Activated CD8-positive, alpha-beta memory T cell treated with anti-CD3 and anti-CD28 coated beads for 48 hours (primary cell): ENCODE measurements around the gene MCOLN1.
"Not testable (repeated sequence)": the region's sequence is repeated elsewhere in the genome, so short reads cannot be mapped to it uniquely, and the experiment has no call there.

Experiments used
- DNase-seq, 3 experiments: peaks; one replicate each; pipeline ENCODE4 v3.0.0-alpha.2; 2020; ENCODE audit warnings: low read depth in 2 of 3, low spot score in 2 of 3

The MCOLN1 gene

DNA sequence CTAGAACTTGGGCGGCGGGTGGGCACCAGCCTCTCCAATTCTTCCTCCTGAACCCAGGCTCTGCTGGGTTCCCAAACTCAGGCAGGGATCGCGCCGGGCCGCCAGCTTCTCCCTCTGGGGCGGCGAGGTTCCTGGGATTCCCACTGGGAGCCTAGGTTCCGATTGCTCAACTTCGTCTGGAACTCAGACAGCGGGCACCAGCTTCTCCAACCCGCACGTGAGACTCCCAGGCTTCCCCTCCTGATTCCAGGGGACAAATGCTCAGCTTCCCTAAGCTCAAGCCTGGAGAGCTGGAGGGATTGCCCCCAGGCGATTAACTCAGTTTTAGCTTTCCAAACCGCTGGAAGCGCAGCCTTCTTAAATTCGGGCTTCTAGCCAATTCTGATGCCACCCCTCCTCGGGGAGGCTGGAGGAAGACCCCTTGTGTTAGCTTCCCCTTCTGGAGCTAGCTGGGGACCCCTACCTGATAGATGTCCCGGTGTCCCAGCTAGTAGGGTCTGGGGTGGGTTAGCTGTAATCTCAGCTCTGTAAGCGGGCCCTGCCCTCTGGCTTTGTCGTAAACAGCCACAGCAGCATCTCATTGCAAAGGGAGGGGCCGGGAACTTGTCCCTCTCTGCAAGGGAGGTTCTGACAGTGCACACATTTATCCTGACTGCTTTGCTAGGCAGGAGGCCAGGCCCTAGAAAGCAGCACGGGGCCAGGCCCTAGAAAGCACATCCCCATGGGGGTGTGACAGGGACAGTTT is 671 bp downstream of the MCOLN1 start:
- DNase-seq: no peak

GRCh38 chr19:7524523-7524922 is 2.1 kb downstream of the MCOLN1 start:
- no peak for DNase-seq

DNA sequence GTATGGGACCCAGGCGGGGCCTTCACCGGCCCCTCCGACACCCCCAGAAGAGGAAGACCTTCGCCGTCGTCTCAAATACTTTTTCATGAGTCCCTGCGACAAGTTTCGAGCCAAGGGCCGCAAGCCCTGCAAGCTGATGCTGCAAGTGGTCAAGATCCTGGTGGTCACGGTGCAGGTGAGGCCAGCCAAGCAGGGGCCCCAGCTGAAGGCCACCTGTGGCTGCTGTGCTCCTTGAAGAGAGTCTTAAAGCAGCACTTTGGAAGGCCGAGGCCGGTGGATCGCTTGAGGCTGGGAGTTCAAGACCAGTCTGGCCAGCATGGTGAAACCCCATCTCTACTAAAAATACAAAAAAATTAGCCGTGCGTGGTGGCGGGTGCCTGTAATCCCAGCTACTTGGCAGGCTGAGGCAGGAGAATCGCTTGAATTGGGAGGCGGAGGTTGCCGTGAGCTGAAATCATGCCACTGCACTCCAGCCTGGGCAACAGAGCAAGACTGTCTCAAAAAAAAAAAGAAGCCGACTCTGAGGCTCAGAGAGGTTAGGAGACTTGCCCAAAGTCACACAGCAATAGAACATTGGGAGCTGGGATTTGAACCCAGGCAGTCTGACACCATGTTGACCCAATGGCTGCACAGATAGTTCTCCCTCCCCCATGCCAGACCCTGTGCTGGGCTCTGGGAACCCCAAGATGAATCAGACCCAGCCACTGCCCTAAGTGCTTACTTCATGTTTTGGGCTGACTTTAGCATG is 2.7 kb downstream of the MCOLN1 start:
- no peak for DNase-seq

DNA sequence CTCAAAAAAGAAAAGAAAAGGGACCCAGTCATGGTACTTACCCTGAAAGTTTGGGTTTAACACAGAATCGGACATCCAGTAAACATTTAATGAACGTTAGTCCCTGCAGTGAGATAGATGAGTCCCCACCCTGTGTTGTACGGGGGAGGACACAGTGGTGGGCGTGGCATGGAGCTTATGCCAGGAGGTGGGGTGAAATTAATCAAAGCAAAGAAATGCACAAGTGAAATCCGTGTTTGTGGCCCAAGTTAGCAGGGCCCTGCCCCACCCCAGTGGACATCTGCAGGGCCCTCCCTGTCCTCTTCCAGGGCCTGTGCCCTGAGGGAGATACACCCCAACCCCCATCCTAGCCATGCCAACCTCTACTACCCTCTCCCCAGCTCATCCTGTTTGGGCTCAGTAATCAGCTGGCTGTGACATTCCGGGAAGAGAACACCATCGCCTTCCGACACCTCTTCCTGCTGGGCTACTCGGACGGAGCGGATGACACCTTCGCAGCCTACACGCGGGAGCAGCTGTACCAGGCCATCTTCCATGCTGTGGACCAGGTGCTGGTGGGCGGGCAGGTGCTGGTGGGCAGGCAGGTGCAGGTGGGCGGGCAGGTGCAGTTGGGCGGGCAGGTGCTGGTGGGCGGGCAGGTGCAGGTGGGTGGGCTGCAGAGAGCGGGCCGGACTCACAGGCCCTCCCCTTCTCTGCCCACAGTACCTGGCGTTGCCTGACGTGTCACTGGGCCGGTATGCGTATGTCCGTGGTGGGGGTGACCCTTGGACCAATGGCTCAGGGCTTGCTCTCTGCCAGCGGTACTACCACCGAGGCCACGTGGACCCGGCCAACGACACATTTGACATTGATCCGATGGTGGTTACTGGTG is 3.9 kb downstream of the MCOLN1 start:
- no peak for DNase-seq

GRCh38 chr19:7527516-7528191 is 5.2 kb downstream of the MCOLN1 start:
- DNase-seq: no peak

GRCh38 chr19:7528192-7528519 is 5.7 kb downstream of the MCOLN1 start:
- DNase-seq: no peak

GRCh38 chr19:7528522-7529245 is 6.3 kb downstream of the MCOLN1 start:
- no peak for DNase-seq

- DNase-seq: no peak
These were observed 6.8 kb downstream of the MCOLN1 start for GRCh38 chr19:7529246-7529600.

GRCh38 chr19:7529610-7530490 is 7.4 kb downstream of the MCOLN1 start:
- DNase-seq: no peak

DNA sequence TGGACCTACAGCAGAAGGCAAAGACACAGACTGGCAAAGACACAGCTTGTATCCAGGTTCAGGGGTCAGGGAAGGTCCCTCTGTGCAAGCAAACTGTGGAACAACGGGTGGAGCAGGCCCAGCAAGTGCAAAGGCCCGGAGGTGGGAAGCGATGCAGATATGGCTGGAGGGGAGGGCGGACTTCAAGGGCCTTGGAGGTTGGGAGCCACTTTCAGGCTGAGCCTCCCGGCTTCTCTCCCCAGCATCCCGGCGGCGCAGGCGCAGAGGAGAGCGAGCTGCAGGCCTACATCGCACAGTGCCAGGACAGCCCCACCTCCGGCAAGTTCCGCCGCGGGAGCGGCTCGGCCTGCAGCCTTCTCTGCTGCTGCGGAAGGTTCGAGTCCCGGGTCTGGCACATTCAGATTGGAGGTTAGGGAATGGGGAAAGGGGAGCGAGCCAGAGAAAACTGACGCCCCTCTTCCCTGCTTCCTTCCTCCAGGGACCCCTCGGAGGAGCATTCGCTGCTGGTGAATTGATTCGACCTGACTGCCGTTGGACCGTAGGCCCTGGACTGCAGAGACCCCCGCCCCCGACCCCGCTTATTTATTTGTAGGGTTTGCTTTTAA is 11.0 kb downstream of the MCOLN1 start:
- no peak for DNase-seq

DNA sequence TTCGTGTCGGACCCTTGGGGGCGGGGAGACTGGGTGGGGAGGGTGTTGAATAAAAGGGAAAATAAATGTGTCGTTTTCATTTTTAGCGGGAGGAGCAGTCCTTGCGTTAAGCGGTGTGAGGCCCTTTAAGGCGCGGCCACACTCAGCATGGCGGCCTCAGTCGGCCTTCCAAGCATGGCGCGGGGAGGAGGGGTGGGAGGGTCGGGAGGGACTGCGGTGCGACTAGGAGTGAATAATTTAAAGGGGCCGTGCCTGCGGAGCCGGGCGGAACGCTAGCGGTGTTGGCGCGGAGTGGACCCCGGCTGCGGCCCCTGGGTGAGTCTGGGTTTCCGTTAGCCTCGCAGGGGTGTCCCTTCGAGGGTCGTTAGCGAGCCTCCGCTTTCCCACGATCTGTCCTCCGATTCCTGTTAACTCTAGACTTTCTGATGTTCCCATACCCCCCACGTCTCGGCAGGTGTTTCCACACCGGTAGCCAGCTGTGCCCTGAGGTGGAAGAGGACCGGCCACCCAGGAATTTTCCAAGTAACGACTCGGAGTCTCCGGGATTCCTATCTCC is 11.6 kb downstream of the MCOLN1 start:
- DNase-seq: peak; percentile 54 to 69 (median 62)

- peak in 2 of 3 experiments; percentile 23 to 25 for DNase-seq
These were observed 12.2 kb downstream of the MCOLN1 start for GRCh38 chr19:7534531-7535046.

- peak; percentile 84 to 90 (median 87) for DNase-seq
These were observed 12.9 kb downstream of the MCOLN1 start, which contains the start of gene PNPLA6 for GRCh38 chr19:7535047-7535997. TSS of gene PNPLA6 (plus strand) at chr19:7535717. CDS start at chr19:7535789, 72 bp downstream.

GRCh38 chr19:7535998-7536695 is 13.7 kb downstream of the MCOLN1 start:
- no peak for DNase-seq

DNA sequence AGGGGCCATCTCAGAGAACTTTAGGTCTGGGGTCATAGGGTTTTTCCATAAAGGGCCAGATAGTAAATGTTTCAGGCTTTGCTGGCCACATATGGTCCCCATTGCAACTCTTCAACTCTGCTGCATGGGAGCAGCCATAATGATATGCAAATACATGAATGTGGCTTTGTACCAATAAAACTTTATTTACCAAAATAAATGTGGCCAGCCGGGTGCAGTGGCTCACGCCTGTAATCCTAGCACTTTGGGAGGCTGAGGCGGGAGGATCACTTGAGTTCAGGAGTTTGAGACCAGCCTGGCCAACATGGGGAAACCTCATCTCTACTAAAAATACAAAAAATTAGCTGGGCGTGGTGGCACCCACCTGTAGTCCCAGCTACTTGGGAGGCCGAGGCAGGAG is 16.6 kb downstream of the MCOLN1 start:
- DNase-seq: not testable (repeated sequence)

- no peak for DNase-seq
These were observed 17.5 kb downstream of the MCOLN1 start for GRCh38 chr19:7539827-7540425.
